Spleen (tissue), 7 donors: ENCODE data around the gene SLC23A3.

Experiments used
- CTCF ChIP-seq, 11 experiments: fragments of 200-600 bp in 7 of 11; fragments of 450-650 bp in 4 of 11; sonication (generic) in 4 of 11; IDR thresholded peaks in 8 of 11; conservative IDR thresholded peaks in 3 of 11; 1 replicate in 7 of 11; 2 replicates in 4 of 11; pipeline versions ENCODE4 v1.4.0 to v1.8.0; 2016 to 2021; ENCODE audit warnings: antibody characterized with exemption in 11 of 11, inconsistent platforms in 4 of 11, mild to moderate bottlenecking in 1 of 11
- POLR2A ChIP-seq, 3 donors: fragments of 450-650 bp; IDR thresholded peaks; one replicate each; pipeline ENCODE4 v1.5.1; 2017; ENCODE audit warnings: antibody characterized with exemption in 3 of 3, mild to moderate bottlenecking in 1 of 3
- POLR2AphosphoS5 ChIP-seq, 3 donors: sonication (generic); formaldehyde crosslinking; IDR thresholded peaks; one replicate each; pipeline ENCODE4 v1.5.1; 2017; ENCODE audit warnings: antibody characterized with exemption in 3 of 3
- donor health status: DM: no; HTN: no; CAD: no; lungs with moderate emphysema.
- donor health status: DM: no; HTN: no; CAD: no.
- donor health status: DM: no; HTN: no; CAD: no.

GRCh38 chr2:219157396-219157795 is 12.4 kb downstream of the SLC23A3 start:
- TF ChIP-seq CTCF (IDR thresholded peaks at IDR 0.05 in 8 of 11, conservative IDR thresholded peaks at IDR 0.05 in 3 of 11) (no peak), POLR2A (IDR thresholded peaks at IDR 0.05) (no peak), POLR2AphosphoS5 (IDR thresholded peaks at IDR 0.05) (no peak)
